OCI-LY1 (cell line): ENCODE data around the gene ZXDC.

Experiments
- H2AFZ ChIP-seq: fragments of 200-600 bp; sonication (generic), shearing (Covaris generic); 2 replicates; pipeline ENCODE4 v1.6.0; 2014; ENCODE audit warnings: antibody characterized with exemption, mild to moderate bottlenecking, low read length
- H3F3A ChIP-seq: fragments of 200-600 bp; sonication (generic), shearing (Covaris generic); 2 replicates; pipeline ENCODE4 v1.6.0; 2014; ENCODE audit warnings: mild to moderate bottlenecking, antibody characterized with exemption, low read length, moderate library complexity; ENCODE audit not compliant: insufficient read depth
- H3K27ac ChIP-seq: fragments of 200-600 bp; sonication (generic); 2 replicates; pipeline ENCODE4 v1.5.1; 2014; ENCODE audit warnings: low read length, mixed run types, mild to moderate bottlenecking, low read depth; ENCODE audit not compliant: poor library complexity, severe bottlenecking
- H3K27me3 ChIP-seq: fragments of 200-600 bp; sonication (generic); 2 replicates; pipeline ENCODE4 v1.6.0; 2014; ENCODE audit warnings: antibody characterized with exemption, mild to moderate bottlenecking, low read length, moderate library complexity; ENCODE audit not compliant: insufficient read depth
- H3K36me3 ChIP-seq: fragments of 200-600 bp; sonication (generic); 2 replicates; pipeline ENCODE4 v1.6.1; 2014; ENCODE audit warnings: mild to moderate bottlenecking, antibody characterized with exemption, low read length, moderate library complexity, mixed read lengths; ENCODE audit not compliant: insufficient read depth
- H3K4me1 ChIP-seq: fragments of 200-600 bp; sonication (generic); 2 replicates; pipeline ENCODE4 v1.5.1; 2014; ENCODE audit warnings: mild to moderate bottlenecking, low read length, moderate library complexity; ENCODE audit not compliant: insufficient read depth, severe bottlenecking
- H3K4me2 ChIP-seq: fragments of 200-600 bp; sonication (generic), shearing (Covaris generic); 2 replicates; pipeline ENCODE4 v1.6.1; 2014; ENCODE audit warnings: low read length
- H3K4me3 ChIP-seq: fragments of 200-600 bp; sonication (generic); 2 replicates; pipeline ENCODE4 v1.5.1; 2014; ENCODE audit warnings: low read length, low read depth, mild to moderate bottlenecking, mixed read lengths; ENCODE audit not compliant: poor library complexity, severe bottlenecking
- H3K79me2 ChIP-seq: fragments of 200-600 bp; shearing (Covaris generic); 2 replicates; pipeline ENCODE4 v1.6.1; 2016; ENCODE audit warnings: mixed run types, low read length, mixed read lengths; ENCODE audit not compliant: insufficient read depth
- H3K9ac ChIP-seq: fragments of 200-600 bp; sonication (generic), shearing (Covaris generic); 2 replicates; pipeline ENCODE4 v1.6.1; 2014; ENCODE audit warnings: mild to moderate bottlenecking, low read length, mixed read lengths
- H3K9me2 ChIP-seq: fragments of 200-600 bp; sonication (generic), shearing (Covaris generic); 2 replicates; pipeline ENCODE4 v1.6.1; 2014; ENCODE audit warnings: low read depth, mild to moderate bottlenecking, low read length, mixed read lengths
- H3K9me3 ChIP-seq: fragments of 200-600 bp; shearing (Covaris generic); 2 replicates; pipeline ENCODE4 v1.6.1; 2014; ENCODE audit warnings: low read length, mixed read lengths
- H4K20me1 ChIP-seq: fragments of 200-600 bp; sonication (generic), shearing (Covaris generic); 2 replicates; pipeline ENCODE4 v1.6.0; 2016; ENCODE audit warnings: mild to moderate bottlenecking, low read length; ENCODE audit not compliant: insufficient read depth
- EZH2 ChIP-seq: fragments of 200-600 bp; sonication (generic), shearing (Covaris generic); IDR thresholded peaks from 2 replicates; pipeline ENCODE4 v1.8.0; 2017; ENCODE audit warnings: borderline replicate concordance, mixed run types, mild to moderate bottlenecking, antibody characterized with exemption, low read length, moderate library complexity, mixed read lengths
- TF ChIP-seq, protein P1 (sequence below): fragments of 200-600 bp; sonication (generic), shearing (Covaris generic); IDR thresholded peaks from 2 replicates; pipeline ENCODE4 v1.5.1; 2017; ENCODE audit warnings: mild to moderate bottlenecking, antibody characterized with exemption, low read length, moderate library complexity, mixed read lengths

ZXDC gene

DNA sequence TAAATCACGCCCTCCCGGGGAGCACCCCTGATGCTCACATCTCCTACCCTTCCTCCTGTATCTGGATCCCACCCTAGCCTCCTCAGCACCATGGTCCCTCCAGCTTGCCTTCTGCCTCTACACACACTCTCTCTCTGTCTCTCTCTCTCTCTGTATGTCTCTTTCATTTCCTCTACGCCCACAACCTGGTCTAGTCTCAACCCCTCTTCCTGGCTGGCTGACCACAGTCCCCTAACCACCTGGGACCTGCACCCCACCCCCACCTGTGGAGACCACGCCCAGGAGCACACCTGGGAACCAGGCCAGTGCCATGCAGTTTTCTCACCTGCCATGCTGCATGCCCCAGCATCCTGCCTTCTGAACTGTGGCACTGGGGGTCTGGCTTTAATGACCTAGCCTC, 84.9 kb downstream of the ZXDC start:
- H3K79me2 ChIP-seq = no peaks in the 10 kb centered on the region
- no peaks in the 10 kb centered on the region for H3K36me3 ChIP-seq
- H3K9ac ChIP-seq = no peak overlapping the region

DNA sequence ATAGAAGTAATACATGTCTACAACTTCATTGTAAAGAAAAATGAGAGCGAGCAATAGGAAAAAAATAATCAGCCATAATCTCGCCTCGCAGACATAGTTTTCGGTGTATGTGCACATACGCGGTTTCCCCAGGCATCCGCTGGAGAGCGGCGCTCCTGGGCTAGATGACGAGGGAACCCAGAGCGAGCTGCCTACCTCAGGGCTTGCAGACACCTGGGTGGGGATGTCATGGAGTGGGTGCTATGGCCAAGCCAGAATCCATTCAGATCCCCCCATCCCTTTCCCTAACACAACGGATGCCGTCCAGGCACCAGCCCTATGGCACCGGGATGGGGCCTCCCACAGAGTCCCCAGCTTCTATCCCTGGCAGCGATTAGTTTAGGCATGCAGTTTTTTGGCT, 85.5 kb downstream of the ZXDC start:
- Histone ChIP-seq H3K4me2 (no peak overlapping the region), H3K27me3 (no peaks in the 10 kb centered on the region), H3K9me3 (no peaks in the 10 kb centered on the region), H3K4me3 (no peak overlapping the region), H3K9me2 (no peaks in the 10 kb centered on the region), H3K4me1 (no peaks in the 10 kb centered on the region), H3K79me2 (no peaks in the 10 kb centered on the region), H3K9ac (no peak overlapping the region), H3K36me3 (no peaks in the 10 kb centered on the region), H2AFZ (no peak overlapping the region), H3K27ac (no peak overlapping the region), H3F3A (no peaks in the 10 kb centered on the region), H4K20me1 (no peaks in the 10 kb centered on the region)
- no peak for TF ChIP-seq EZH2
- TF ChIP-seq, protein P1, sequence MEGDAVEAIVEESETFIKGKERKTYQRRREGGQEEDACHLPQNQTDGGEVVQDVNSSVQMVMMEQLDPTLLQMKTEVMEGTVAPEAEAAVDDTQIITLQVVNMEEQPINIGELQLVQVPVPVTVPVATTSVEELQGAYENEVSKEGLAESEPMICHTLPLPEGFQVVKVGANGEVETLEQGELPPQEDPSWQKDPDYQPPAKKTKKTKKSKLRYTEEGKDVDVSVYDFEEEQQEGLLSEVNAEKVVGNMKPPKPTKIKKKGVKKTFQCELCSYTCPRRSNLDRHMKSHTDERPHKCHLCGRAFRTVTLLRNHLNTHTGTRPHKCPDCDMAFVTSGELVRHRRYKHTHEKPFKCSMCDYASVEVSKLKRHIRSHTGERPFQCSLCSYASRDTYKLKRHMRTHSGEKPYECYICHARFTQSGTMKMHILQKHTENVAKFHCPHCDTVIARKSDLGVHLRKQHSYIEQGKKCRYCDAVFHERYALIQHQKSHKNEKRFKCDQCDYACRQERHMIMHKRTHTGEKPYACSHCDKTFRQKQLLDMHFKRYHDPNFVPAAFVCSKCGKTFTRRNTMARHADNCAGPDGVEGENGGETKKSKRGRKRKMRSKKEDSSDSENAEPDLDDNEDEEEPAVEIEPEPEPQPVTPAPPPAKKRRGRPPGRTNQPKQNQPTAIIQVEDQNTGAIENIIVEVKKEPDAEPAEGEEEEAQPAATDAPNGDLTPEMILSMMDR = no peak

More for the DNA sequence above, 84.9 kb downstream of the ZXDC start:
- Histone ChIP-seq H3K27me3 (no peaks in the 10 kb centered on the region), H3K9me2 (no peaks in the 10 kb centered on the region), H4K20me1 (no peaks in the 10 kb centered on the region), H3K27ac (no peak overlapping the region), H3K4me3 (no peak overlapping the region), H3K4me2 (no peak overlapping the region), H3K9me3 (no peaks in the 10 kb centered on the region), H3K4me1 (no peaks in the 10 kb centered on the region), H2AFZ (no peak overlapping the region), H3F3A (no peaks in the 10 kb centered on the region)
- TF ChIP-seq, protein P1 = no peak
- no peak for TF ChIP-seq EZH2

DNA sequence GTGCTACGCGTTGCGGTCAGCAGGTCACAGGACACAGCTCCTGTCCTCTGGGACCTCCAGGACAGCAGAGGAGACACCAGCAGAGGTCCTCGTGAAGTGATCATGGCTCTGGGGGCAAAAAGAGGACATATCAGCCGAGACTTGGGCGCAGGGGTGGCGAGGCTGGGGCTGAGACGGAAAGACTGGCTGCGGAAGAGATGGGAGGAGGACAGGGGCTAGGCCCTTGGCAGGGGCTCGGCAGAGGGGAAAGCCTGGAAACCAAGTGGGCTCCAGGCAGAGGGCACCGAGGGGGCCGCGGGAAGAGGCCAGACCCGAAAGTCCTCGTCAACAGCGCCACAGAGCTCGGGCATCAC, 85.9 kb downstream of the ZXDC start:
- no peaks in the 10 kb centered on the region for H3K9me2 ChIP-seq
- H3K27me3 ChIP-seq = no peaks in the 10 kb centered on the region
- no peaks in the 10 kb centered on the region for H3F3A ChIP-seq
- no peaks in the 10 kb centered on the region for H3K36me3 ChIP-seq
- no peak overlapping the region for H3K9ac ChIP-seq
- H3K4me2 ChIP-seq = no peak overlapping the region
- no peak overlapping the region for H3K4me3 ChIP-seq
- no peaks in the 10 kb centered on the region for H3K9me3 ChIP-seq
- H4K20me1 ChIP-seq = no peaks in the 10 kb centered on the region
- TF ChIP-seq, protein P1 = no peak
- no peak for TF ChIP-seq EZH2
- H3K79me2 ChIP-seq = no peaks in the 10 kb centered on the region
- H2AFZ ChIP-seq = no peak overlapping the region
- H3K4me1 ChIP-seq = no peaks in the 10 kb centered on the region
- no peak overlapping the region for H3K27ac ChIP-seq
